SK-N-MC (cell line): ENCODE results near the gene SMARCC1.
"Not testable (repeated sequence)": the region's sequence is repeated elsewhere in the genome, so short reads cannot be mapped to it uniquely, and the experiment has no call there.

Source experiments
- DNase-seq: peaks from one replicate; pipeline ENCODE4 v3.0.0-alpha.2; 2011; ENCODE audit warnings: low read depth, low spot score
- H3K27ac ChIP-seq: fragments of 200-600 bp; sonication (generic); 2 replicates; pipeline ENCODE4 v1.5.1; 2016; ENCODE audit warnings: mixed run types
- H3K36me3 ChIP-seq: fragments of 200-600 bp; sonication (generic); 2 replicates; pipeline ENCODE4 v1.6.1; 2017; ENCODE audit warnings: antibody characterized with exemption, low read length, mixed read lengths; ENCODE audit not compliant: insufficient read depth
- H3K4me3 ChIP-seq: fragments of 200-600 bp; sonication (generic); 2 replicates; pipeline ENCODE4 v1.5.1; 2016
- H3K9ac ChIP-seq: fragments of 200-600 bp; sonication (generic); 2 replicates; pipeline ENCODE4 v1.8.0; 2017; ENCODE audit warnings: mixed run types, mixed read lengths; ENCODE audit not compliant: insufficient read length
- H3K9me3 ChIP-seq: fragments of 200-600 bp; sonication (generic); 2 replicates; pipeline ENCODE4 v1.6.1; 2017; ENCODE audit warnings: low read depth, mild to moderate bottlenecking, antibody characterized with exemption, low read length, moderate library complexity, mixed read lengths
- EZH2 ChIP-seq: fragments of 200-600 bp; sonication (generic); IDR thresholded peaks from one replicate; pipeline ENCODE4 v1.6.1; 2017; ENCODE audit warnings: antibody characterized with exemption
- FOXP2 ChIP-seq: optimal IDR thresholded peaks from 2 replicates; pipeline ENCODE3; 2011; ENCODE audit warnings: mild to moderate bottlenecking, moderate library complexity; ENCODE audit not compliant: insufficient read depth; ENCODE audit errors: extremely low read length, control extremely low read depth
- POLR2AphosphoS5 ChIP-seq: IDR thresholded peaks from 2 replicates; pipeline ENCODE4 v1.6.1; 2012; ENCODE audit warnings: mild to moderate bottlenecking, low read depth, low read length, borderline replicate concordance

Gene SMARCC1

GRCh38 chr3:47758261-47759025 is 23.2 kb downstream of the SMARCC1 start:
- Histone ChIP-seq H3K9ac (no peak overlapping the region), H3K36me3 (peaks cover 24% of the 10 kb centered on the region), H3K4me3 (no peak overlapping the region), H3K9me3 (no peaks in the 10 kb centered on the region), H3K27ac (no peak overlapping the region)
- no peak for DNase-seq
- TF ChIP-seq EZH2, result no peak
- no peak for TF ChIP-seq FOXP2
- TF ChIP-seq POLR2AphosphoS5, result no peak

GRCh38 chr3:47752716-47753115 is 29.0 kb downstream of the SMARCC1 start:
- Histone ChIP-seq H3K9ac (no peak overlapping the region), H3K36me3 (peaks cover 26% of the 10 kb centered on the region), H3K4me3 (no peak overlapping the region), H3K27ac (no peak overlapping the region), H3K9me3 (no peaks in the 10 kb centered on the region)
- no peak for TF ChIP-seq POLR2AphosphoS5
- TF ChIP-seq FOXP2, result no peak
- TF ChIP-seq EZH2, result no peak
- no peak for DNase-seq

GRCh38 chr3:47750811-47751354 is 30.8 kb downstream of the SMARCC1 start:
- not testable (repeated sequence) for H3K9ac ChIP-seq, H3K27ac ChIP-seq, H3K9me3 ChIP-seq, DNase-seq, H3K4me3 ChIP-seq
- H3K36me3 ChIP-seq, result peaks cover 17% of the 10 kb centered on the region

GRCh38 chr3:47747558-47747957 is 34.1 kb downstream of the SMARCC1 start:
- H3K36me3 ChIP-seq, result peaks cover 37% of the 10 kb centered on the region
- no peak for TF ChIP-seq FOXP2
- no peak overlapping the region for H3K4me3 ChIP-seq
- H3K27ac ChIP-seq, result no peak overlapping the region
- no peaks in the 10 kb centered on the region for H3K9me3 ChIP-seq
- no peak overlapping the region for H3K9ac ChIP-seq
- DNase-seq, result no peak

- no peak for DNase-seq
- Histone ChIP-seq H3K36me3 (peaks cover 31% of the 10 kb centered on the region), H3K9me3 (no peaks in the 10 kb centered on the region), H3K9ac (no peak overlapping the region), H3K4me3 (no peak overlapping the region), H3K27ac (no peak overlapping the region)
- no peak for TF ChIP-seq EZH2
- TF ChIP-seq POLR2AphosphoS5, result no peak
- TF ChIP-seq FOXP2, result no peak
Measured at GRCh38 chr3:47746264-47746663, 35.4 kb downstream of the SMARCC1 start.

- H3K9ac ChIP-seq, result no peak overlapping the region
- no peak for DNase-seq
- H3K9me3 ChIP-seq, result no peaks in the 10 kb centered on the region
- H3K36me3 ChIP-seq, result peaks cover 39% of the 10 kb centered on the region; the same call in 1 of the 2 replicates
- TF ChIP-seq POLR2AphosphoS5, result no peak
- no peak for TF ChIP-seq EZH2
- TF ChIP-seq FOXP2, result no peak
- no peak overlapping the region for H3K27ac ChIP-seq
- no peak overlapping the region for H3K4me3 ChIP-seq
Measured at GRCh38 chr3:47743855-47744254, 37.8 kb downstream of the SMARCC1 start.

- H3K36me3 ChIP-seq, result peaks cover 39% of the 10 kb centered on the region; the same call in 1 of the 2 replicates
- DNase-seq, H3K9me3 ChIP-seq, H3K9ac ChIP-seq, H3K4me3 ChIP-seq, H3K27ac ChIP-seq: not testable (repeated sequence)
Measured at GRCh38 chr3:47743352-47743751, 38.3 kb downstream of the SMARCC1 start.

- Histone ChIP-seq H3K36me3 (peaks cover 46% of the 10 kb centered on the region), H3K9me3 (no peaks in the 10 kb centered on the region), H3K9ac (no peak overlapping the region), H3K4me3 (no peak overlapping the region), H3K27ac (no peak overlapping the region)
- DNase-seq, result no peak
- TF ChIP-seq EZH2 (no peak), FOXP2 (no peak), POLR2AphosphoS5 (no peak)
Measured at GRCh38 chr3:47741925-47742324, 39.8 kb downstream of the SMARCC1 start.

GRCh38 chr3:47732143-47732542 is 49.5 kb downstream of the SMARCC1 start:
- Histone ChIP-seq H3K27ac (no peak overlapping the region), H3K9me3 (no peaks in the 10 kb centered on the region), H3K36me3 (peaks cover 79% of the 10 kb centered on the region), H3K4me3 (no peak overlapping the region), H3K9ac (no peak overlapping the region)
- no peak for DNase-seq
- TF ChIP-seq EZH2, result no peak
- TF ChIP-seq POLR2AphosphoS5, result no peak
- TF ChIP-seq FOXP2, result no peak
